HG03354 (cell line): ENCODE data around the gene RHOT1.
"Not testable (repeated sequence)": the region's sequence is repeated elsewhere in the genome, so short reads cannot be mapped to it uniquely, and the experiment has no call there.

ENCODE experiments used
- ATAC-seq: cut with Tn5 transposase; IDR thresholded peaks from one replicate; pipeline ENCODE4 v1.9.1; 2021; ENCODE audit warnings: mild to moderate bottlenecking; ENCODE audit not compliant: unreplicated experiment, poor library complexity, severe bottlenecking

Gene RHOT1

GRCh38 chr17:32120716-32121115, 21.6 kb upstream of the RHOT1 start:
- ATAC-seq = no peak

DNA sequence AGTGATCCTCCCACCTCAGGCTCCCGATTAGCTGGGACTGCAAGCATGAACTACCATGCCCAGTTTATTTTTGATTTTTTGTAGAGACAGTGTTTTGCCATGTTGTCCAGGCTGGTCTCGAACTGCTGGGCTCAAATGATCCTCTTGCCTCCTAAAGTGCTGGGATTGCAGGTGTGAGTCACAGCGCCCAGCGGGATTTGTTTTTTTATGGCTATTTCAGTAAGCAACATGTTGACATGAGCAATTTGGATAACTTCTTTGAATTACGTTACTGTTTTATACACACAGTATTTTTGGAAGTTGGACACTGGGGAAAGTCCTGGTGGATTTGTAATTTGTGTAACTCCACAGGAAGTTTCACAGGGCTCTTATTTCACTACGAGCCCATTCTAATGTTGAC, 18.5 kb upstream of the RHOT1 start:
- no peak for ATAC-seq

DNA sequence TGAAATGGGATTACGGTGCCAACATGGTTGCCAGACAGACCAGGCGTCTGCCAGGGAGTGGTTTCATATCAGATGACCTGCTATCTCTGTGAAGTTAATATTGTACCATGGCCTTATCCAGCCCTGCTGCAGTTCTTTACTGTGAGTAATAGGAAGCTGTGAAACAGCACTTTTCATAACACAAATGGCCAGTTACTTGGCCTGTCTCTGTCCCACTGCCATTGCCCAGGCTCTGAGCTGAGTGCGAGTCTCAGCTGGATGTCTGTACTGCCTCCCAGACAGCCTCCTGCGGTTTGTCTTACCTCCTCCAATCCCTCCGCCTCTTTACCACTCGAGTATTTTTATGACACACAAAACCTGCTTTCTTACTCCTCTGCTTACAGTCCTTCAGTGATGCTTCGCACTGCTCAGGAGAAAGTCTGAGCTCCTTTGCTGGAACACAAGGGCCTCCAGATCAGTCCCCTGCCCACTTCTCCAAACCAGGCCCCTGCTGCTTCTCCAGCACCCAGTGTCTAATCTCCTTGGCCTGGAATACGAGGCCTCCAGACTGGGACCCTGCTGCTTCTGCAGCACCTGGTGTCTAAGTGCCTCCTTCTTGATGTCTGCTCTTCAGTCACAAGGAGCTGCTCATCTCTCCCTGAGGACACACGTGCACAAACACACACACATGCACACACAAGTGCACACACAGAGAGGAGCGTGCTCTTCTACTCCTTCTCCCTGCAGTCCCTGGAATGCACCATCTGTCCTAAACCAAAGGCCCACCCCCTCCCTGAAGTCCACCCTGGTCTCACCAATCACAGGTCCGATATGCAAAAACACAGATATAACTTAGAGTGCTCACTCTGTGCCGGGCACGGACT, 17.1 kb upstream of the RHOT1 start:
- ATAC-seq = no peak

- no peak for ATAC-seq
These were observed 16.5 kb upstream of the RHOT1 start for GRCh38 chr17:32125848-32126153.

GRCh38 chr17:32126325-32126724, 16.0 kb upstream of the RHOT1 start:
- no peak for ATAC-seq

DNA sequence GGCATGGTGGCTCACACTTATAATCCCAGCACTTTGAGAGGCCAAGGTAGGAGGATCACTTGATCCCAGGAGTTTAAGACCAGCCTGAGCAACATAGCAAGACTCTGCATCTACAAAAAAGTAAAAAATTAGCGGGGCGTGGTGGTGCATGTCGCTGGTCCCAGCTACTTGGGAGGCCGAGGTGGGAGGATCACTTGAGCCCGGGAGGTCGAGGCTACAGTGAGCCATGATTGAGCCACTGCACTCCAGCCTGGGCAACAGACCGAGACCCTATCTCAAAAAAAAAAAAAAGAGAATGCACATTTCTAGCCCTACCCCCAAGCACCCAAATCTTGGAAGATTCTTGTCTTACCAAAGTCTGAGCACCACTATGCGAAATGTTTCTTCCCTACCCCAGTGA, 15.6 kb upstream of the RHOT1 start:
- no peak for ATAC-seq

- ATAC-seq = peak; percentile 89
These were observed 15.0 kb upstream of the RHOT1 start for GRCh38 chr17:32127158-32127897.

DNA sequence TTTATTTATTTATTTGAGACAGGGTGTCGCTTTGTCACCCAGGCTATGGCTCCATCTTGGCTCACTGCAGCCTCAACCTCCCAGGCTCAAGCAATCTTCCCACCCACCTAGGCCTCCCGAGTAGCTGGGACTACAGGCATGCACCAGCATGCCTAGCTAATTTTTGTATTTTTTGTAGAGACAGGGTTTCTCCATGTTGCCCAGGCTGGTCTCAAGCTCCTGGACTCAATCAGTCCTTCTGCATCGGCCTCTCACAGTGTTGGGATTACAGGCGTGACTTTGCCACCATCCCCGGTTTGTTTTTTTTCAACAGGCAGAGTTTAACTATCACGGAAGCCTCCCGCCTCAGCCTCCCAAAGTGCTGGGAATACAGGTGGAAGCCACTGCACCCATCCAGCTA, 13.8 kb upstream of the RHOT1 start:
- not testable (repeated sequence) for ATAC-seq

DNA sequence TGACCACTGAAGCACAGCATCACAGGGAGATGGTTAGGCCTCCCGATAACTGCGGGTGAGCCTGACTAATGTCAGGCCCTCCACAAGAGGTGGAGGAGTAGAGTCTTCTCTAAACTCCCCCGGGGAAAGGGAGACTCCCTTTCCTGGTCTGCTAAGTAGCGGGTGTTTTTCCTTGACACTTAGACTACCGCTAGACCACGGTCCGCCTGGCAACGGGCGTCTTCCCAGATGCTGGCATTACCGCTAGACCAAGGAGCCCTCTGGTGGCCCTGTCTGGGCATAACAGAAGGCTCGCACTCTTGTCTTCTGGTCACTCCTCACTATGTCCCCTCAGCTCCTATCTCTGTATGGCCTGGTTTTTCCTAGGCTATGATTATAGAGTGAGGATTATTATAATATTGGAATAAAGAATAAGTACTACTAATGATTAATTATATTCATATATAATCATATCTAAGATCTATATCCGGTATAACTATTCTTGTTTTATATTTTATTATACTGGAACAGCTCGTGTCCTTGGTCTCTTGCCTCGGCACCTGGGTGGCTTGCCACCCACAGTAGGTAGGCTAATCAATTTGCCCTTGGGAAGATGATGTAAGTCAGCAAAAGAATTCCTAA, 6.7 kb upstream of the RHOT1 start:
- ATAC-seq = not testable (repeated sequence)

- no peak for ATAC-seq
These were observed 5.4 kb upstream of the RHOT1 start for GRCh38 chr17:32136856-32137255.

- ATAC-seq = not testable (repeated sequence)
These were observed 2.8 kb upstream of the RHOT1 start for GRCh38 chr17:32139504-32139903.

- ATAC-seq = no peak
These were observed 1.0 kb upstream of the RHOT1 start for GRCh38 chr17:32141258-32141657.

DNA sequence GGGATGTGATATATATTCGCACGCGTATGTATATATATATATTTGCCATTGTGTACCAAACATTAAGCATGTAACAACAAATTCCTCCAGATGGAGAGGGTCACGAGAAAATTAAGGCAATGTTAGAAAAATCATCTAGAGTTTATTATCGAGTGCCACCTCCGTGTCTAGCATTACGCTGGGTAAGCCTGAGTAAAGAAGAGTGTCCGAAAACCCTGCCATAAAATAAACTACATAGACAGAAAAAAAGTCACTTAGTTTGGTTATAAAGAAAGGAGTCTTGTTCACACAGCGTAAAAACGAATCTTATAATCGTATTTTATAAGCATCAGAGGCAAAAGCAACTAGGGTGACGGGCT, 644 bp upstream of the RHOT1 start:
- no peak for ATAC-seq

DNA sequence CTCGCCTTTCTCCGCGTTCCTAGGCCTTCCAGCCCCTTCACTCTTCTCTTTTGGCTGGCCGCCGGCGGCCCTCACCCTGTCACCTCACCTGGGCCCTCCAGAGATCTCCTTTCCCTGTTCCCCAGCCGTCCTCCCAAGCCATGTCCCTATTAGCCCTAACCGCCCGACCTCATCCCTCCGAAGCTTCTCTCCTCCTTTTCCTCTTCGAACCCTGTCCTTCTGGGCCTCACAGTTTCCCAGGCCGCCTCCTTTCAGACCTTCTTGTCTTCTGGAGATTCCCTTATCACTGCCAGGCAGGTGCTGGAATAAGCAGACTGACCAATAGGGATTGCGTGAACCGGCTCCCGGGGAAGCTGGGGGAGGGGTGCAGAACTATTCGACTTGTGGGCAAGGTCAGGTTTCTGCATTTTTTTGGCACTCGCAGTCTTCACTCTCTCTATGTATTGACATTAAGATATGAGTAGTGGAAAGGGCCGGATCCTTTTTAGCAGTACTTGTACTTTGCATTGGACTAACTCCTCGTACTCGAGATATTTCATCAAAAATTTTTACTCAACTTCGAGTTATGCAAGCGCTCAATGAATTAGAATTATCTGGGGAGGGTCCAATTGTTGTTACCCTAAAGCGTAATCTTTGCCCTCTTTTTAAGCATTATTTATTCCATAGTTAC, 690 bp downstream of the RHOT1 start:
- no peak for ATAC-seq

DNA sequence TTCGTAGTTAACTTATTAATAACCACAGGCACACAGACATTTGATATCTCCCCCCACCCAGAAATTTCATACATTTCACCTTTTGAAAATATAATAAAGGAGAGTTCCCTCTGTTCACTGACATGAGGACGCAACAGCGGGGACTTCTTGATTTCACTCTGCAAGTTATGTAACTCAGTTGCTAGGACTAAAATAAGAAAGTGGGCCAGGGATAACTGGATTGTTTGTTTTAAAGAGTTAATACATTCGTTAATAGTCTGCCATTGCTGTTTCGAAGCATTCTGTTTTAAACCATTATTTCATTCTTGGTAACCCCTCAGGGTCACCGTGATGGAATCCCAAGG, 1.2 kb downstream of the RHOT1 start:
- ATAC-seq = no peak

GRCh38 chr17:32144442-32144841, 2.1 kb downstream of the RHOT1 start:
- not testable (repeated sequence) for ATAC-seq

DNA sequence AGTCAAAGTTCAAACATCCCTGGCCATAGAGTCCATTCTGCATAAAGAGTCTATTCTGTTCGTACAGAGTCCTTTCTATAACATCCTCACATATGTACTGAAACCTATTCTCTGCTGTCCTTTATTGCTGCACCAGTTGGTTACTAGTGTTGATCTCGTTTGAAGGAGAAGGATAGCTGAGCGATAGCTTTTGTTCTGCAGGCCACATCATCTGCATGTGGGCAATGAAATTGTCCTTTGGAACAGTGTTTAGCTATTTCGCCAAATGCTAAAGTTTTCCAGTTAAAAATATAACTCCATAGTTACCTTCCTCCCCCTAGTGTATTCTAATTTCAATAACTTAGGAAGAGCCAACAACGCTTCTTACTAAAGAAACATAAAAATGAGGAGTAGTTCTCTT, 6.0 kb downstream of the RHOT1 start:
- ATAC-seq = no peak

GRCh38 chr17:32150358-32150757, 8.1 kb downstream of the RHOT1 start:
- no peak for ATAC-seq

DNA sequence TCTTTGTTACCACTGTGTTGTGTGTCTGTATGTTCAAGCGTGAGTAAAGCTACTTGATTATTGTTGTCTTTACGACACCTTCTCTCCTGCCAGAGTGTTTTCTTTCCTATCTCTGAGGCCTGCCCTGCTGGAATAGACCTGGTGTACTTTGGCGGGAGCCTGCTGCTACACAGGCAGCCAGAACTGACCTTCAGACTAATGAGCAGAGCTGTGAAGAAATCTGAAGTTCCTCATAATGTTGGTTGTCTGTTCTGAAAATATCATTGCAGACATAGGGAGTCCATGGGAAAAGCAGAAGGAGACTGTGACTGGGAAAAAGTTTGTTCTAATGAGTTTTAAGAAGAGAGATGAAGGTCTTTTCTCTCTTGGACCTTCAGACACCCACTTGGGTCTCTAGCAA, 9.8 kb downstream of the RHOT1 start:
- ATAC-seq = no peak

DNA sequence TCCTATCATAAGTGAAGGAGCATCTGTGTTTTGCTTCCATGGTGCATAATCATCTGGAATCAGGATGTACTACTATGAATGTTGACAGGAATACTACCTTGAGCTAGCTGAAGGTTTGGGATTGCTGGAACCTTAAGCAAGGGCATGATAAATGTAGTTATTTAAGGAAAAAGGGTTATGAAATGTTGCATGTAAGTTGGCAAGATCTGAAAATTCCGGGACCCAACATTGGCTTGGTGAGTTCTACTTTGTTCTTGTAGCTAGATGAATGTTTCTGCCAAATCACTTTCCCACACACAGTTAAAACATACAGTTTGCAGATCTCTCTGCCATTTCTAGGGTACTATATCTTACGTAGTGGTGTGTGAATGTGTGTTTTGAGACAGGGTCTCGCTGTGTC, 13.6 kb downstream of the RHOT1 start:
- no peak for ATAC-seq

GRCh38 chr17:32156656-32157055, 14.4 kb downstream of the RHOT1 start:
- ATAC-seq = no peak
